CD14-positive monocyte (primary cell): ENCODE measurements around the gene SPON1. TPM values are rescaled to one million over a fixed set of nuclear protein-coding genes. Genes with fewer than 3 reads are reported as not detected.

Experiments used
- DNase-seq, 3 donors: peaks; one replicate each; pipeline ENCODE4 v3.0.0-alpha.2; 2011 to 2022
- H2AFZ ChIP-seq: 2 replicates; pipeline ENCODE4 v1.6.0; 2012; ENCODE audit warnings: mild to moderate bottlenecking, low read depth, low read length, inconsistent platforms; ENCODE audit not compliant: insufficient read depth, poor library complexity, severe bottlenecking
- H3K27ac ChIP-seq, 2 donors: 1 replicate in 1 of 2; 2 replicates in 1 of 2; pipeline ENCODE4 v1.5.1; 2012 to 2013; ENCODE audit warnings: low read length in 2 of 2, control low read depth in 1 of 2, inconsistent platforms in 1 of 2, low read depth in 1 of 2, mild to moderate bottlenecking in 1 of 2
- H3K27me3 ChIP-seq, 2 donors: one replicate each; pipeline versions ENCODE4 v1.6.0 to v1.6.1; 2011 to 2013; ENCODE audit warnings: low read length in 2 of 2; ENCODE audit not compliant: control insufficient read depth in 2 of 2, insufficient read depth in 2 of 2
- H3K36me3 ChIP-seq, 2 donors: replicated peaks in 1 of 2; 1 replicate in 1 of 2; 2 replicates in 1 of 2; pipeline versions ENCODE4 v1.5.1 to v1.6.1; 2012 to 2013; ENCODE audit warnings: low read length in 2 of 2, control low read depth in 1 of 2, inconsistent platforms in 1 of 2, mild to moderate bottlenecking in 1 of 2; ENCODE audit not compliant: insufficient read depth in 2 of 2, control insufficient read depth in 1 of 2
- H3K4me1 ChIP-seq, 2 donors: 1 replicate in 1 of 2; 2 replicates in 1 of 2; pipeline versions ENCODE4 v1.5.1 to v1.6.1; 2012 to 2013; ENCODE audit warnings: low read length in 2 of 2, control low read depth in 1 of 2, inconsistent platforms in 1 of 2, mild to moderate bottlenecking in 1 of 2, moderate library complexity in 1 of 2; ENCODE audit not compliant: insufficient read depth in 2 of 2, control insufficient read depth in 1 of 2
- H3K4me2 ChIP-seq: replicated peaks from 2 replicates; pipeline ENCODE3; 2012; ENCODE audit warnings: low read length, moderate library complexity, mild to moderate bottlenecking; ENCODE audit not compliant: poor library complexity, severe bottlenecking; ENCODE audit errors: extremely low read depth
- H3K4me3 ChIP-seq, 3 experiments: fragments of 200-600 bp in 1 of 3; sonication (generic) in 1 of 3; replicated peaks in 1 of 3; 1 replicate in 2 of 3; 2 replicates in 1 of 3; pipeline ENCODE4 v1.5.1; 2011 to 2013; ENCODE audit warnings: low read length in 3 of 3, mild to moderate bottlenecking in 3 of 3, control low read depth in 2 of 3, low read depth in 2 of 3, inconsistent platforms in 1 of 3, moderate library complexity in 1 of 3
- H3K79me2 ChIP-seq: 2 replicates; pipeline ENCODE4 v1.6.0; 2012; ENCODE audit warnings: mild to moderate bottlenecking, control low read depth, inconsistent platforms, low read length, moderate library complexity; ENCODE audit not compliant: insufficient read depth
- H3K9ac ChIP-seq: 2 replicates; pipeline ENCODE4 v1.6.0; 2017; ENCODE audit warnings: low read length, mild to moderate bottlenecking; ENCODE audit not compliant: insufficient read depth, poor library complexity, severe bottlenecking
- H3K9me3 ChIP-seq, 2 donors: replicated peaks in 1 of 2; 1 replicate in 1 of 2; 2 replicates in 1 of 2; pipeline versions ENCODE4 v1.5.1 to v1.6.1; 2012 to 2013; ENCODE audit warnings: low read length in 2 of 2, control low read depth in 1 of 2; ENCODE audit not compliant: control insufficient read depth in 1 of 2, insufficient read depth in 1 of 2
- H4K20me1 ChIP-seq: 2 replicates; pipeline ENCODE4 v1.6.0; 2012; ENCODE audit warnings: mild to moderate bottlenecking, low read length, control low read depth, moderate library complexity; ENCODE audit not compliant: insufficient read depth
- H3K27ac Mint-ChIP-seq, 7 donors: one replicate each; pipeline ENCODE4 v1.8.0; 2020; ENCODE audit warnings: mild to moderate bottlenecking in 7 of 7, mixed read lengths in 7 of 7, moderate library complexity in 6 of 7, inconsistent platforms in 2 of 7
- H3K27me3 Mint-ChIP-seq, 3 donors: one replicate each; pipeline ENCODE4 v1.8.0; 2021 to 2022; ENCODE audit warnings: low read depth in 3 of 3, mild to moderate bottlenecking in 3 of 3, mixed read lengths in 3 of 3, moderate library complexity in 3 of 3, inconsistent platforms in 1 of 3
- H3K36me3 Mint-ChIP-seq, 2 donors: one replicate each; pipeline ENCODE4 v1.8.0; 2020; ENCODE audit warnings: mixed read lengths in 2 of 2, inconsistent platforms in 1 of 2, mild to moderate bottlenecking in 1 of 2
- H3K4me1 Mint-ChIP-seq: one replicate; pipeline ENCODE4 v1.8.0; 2020; ENCODE audit warnings: mild to moderate bottlenecking, mixed read lengths
- H3K4me3 Mint-ChIP-seq, 2 donors: one replicate each; pipeline ENCODE4 v1.8.0; 2020; ENCODE audit warnings: mild to moderate bottlenecking in 2 of 2, mixed read lengths in 2 of 2, moderate library complexity in 1 of 2
- H3K9me3 Mint-ChIP-seq, 7 donors: one replicate each; pipeline ENCODE4 v1.8.0; 2020 to 2022; ENCODE audit warnings: mixed read lengths in 7 of 7, mild to moderate bottlenecking in 6 of 7, moderate library complexity in 6 of 7, inconsistent platforms in 2 of 7
- CTCF ChIP-seq: fragments of 200-600 bp; IDR thresholded peaks from one replicate; pipeline ENCODE4 v1.8.0; 2022; ENCODE audit warnings: antibody characterized with exemption, mild to moderate bottlenecking
- WGBS: methylation state at CpG from one replicate; pipeline ENCODE4 v1.1.5; 2013; ENCODE audit warnings: missing lambda C conversion rate; ENCODE audit not compliant: insufficient coverage; 5-methylcytosine and 5-hydroxymethylcytosine counted together
- intact Hi-C, 2 donors: fragments of 100-400 bp; cut with micrococcal nuclease; formaldehyde crosslinking; loops; one replicate each; pipeline versions ENCODE4 v1.15.0 to v1.15.1; 2023
- polyA plus RNA-seq, 3 donors: library from polyadenylated mRNA; depleted of rRNA in 1 of 3; unstranded in 2 of 3; stranded (reverse) in 1 of 3; fragments of 300-500 nt in 2 of 3; fragments of >200 nt in 1 of 3; fragmentation: Illumina TruSeq in 2 of 3; gene quantifications; 1 replicate in 2 of 3; 2 replicates in 1 of 3; pipeline ENCODE4 v1.2.3, GENCODE V29; 2012 to 2021

Gene SPON1
- polyA plus RNA-seq, 3 donors, result not detected

GRCh38 chr11:14218728-14219127, 256.2 kb downstream of the SPON1 start:
- no peak for DNase-seq
- H3K4me1 Mint-ChIP-seq, result no peaks in the 10 kb centered on the region
- Histone ChIP-seq H3K4me2 (no peak overlapping the region), H4K20me1 (no peaks in the 10 kb centered on the region), H3K9me3 (no peaks in the 10 kb centered on the region), H3K79me2 (no peaks in the 10 kb centered on the region), H3K27ac (no peak overlapping the region), H2AFZ (no peak overlapping the region), H3K36me3 (no peaks in the 10 kb centered on the region), H3K4me1 (no peaks in the 10 kb centered on the region), H3K9ac (no peak overlapping the region), H3K27me3 (peaks cover 0 to 4% of the 10 kb centered on the region in 2 donors), H3K4me3 (no peak overlapping the region)
- no peak overlapping the region for H3K27ac Mint-ChIP-seq
- no peak overlapping the region for H3K4me3 Mint-ChIP-seq
- H3K36me3 Mint-ChIP-seq, result no peaks in the 10 kb centered on the region
- intact Hi-C loops, result no loop called here
- WGBS, result 75% methylated on average over 2 of the region's 3 CpGs
- TF ChIP-seq CTCF, result no peak
- H3K9me3 Mint-ChIP-seq, result peaks cover 0 to 2% (median 2%) of the 10 kb centered on the region in 7 donors
- H3K27me3 Mint-ChIP-seq, result peaks cover 0 to 11% (median 3%) of the 10 kb centered on the region in 3 donors

GRCh38 chr11:14223636-14224288, 261.2 kb downstream of the SPON1 start:
- no peak overlapping the region for H3K4me3 Mint-ChIP-seq
- WGBS, result 92% methylated on average over 5 of the region's 5 CpGs
- H3K27me3 Mint-ChIP-seq, result peaks cover 2 to 7% (median 6%) of the 10 kb centered on the region in 3 donors
- peaks cover 0 to 9% (median 3%) of the 10 kb centered on the region in 7 donors for H3K9me3 Mint-ChIP-seq
- intact Hi-C loops, result no loop called here
- Histone ChIP-seq H3K27me3 (peaks cover 0 to 2% of the 10 kb centered on the region in 2 donors), H3K27ac (no peak overlapping the region), H3K79me2 (no peaks in the 10 kb centered on the region), H3K4me1 (no peaks in the 10 kb centered on the region), H3K4me3 (no peak overlapping the region), H2AFZ (no peak overlapping the region), H4K20me1 (no peaks in the 10 kb centered on the region), H3K9me3 (no peaks in the 10 kb centered on the region), H3K4me2 (no peak overlapping the region), H3K36me3 (no peaks in the 10 kb centered on the region), H3K9ac (no peak overlapping the region)
- no peak overlapping the region for H3K27ac Mint-ChIP-seq
- TF ChIP-seq CTCF, result no peak
- no peaks in the 10 kb centered on the region for H3K36me3 Mint-ChIP-seq
- DNase-seq, result no peak
- no peaks in the 10 kb centered on the region for H3K4me1 Mint-ChIP-seq
